Tibial nerve (tissue), 3 donors: Measurements from ENCODE around the gene TMEM132A.

Source experiments
- POLR2A ChIP-seq, 2 donors: fragments of 450-650 bp; IDR thresholded peaks; one replicate each; pipeline ENCODE4 v1.6.1; 2017; ENCODE audit warnings: antibody characterized with exemption in 2 of 2, mild to moderate bottlenecking in 2 of 2, moderate library complexity in 2 of 2
- TF ChIP-seq, protein P1 (sequence below), 5 experiments: fragments of 200-600 bp in 3 of 5; fragments of 450-650 bp in 2 of 5; sonication (generic) in 3 of 5; IDR thresholded peaks; one replicate each; pipeline ENCODE4 v1.5.1; 2016 to 2019; ENCODE audit warnings: antibody characterized with exemption in 5 of 5, mild to moderate bottlenecking in 3 of 5, moderate library complexity in 2 of 5

- TF ChIP-seq POLR2A (IDR thresholded peaks at IDR 0.05) = no peak
- TF ChIP-seq, protein P1, sequence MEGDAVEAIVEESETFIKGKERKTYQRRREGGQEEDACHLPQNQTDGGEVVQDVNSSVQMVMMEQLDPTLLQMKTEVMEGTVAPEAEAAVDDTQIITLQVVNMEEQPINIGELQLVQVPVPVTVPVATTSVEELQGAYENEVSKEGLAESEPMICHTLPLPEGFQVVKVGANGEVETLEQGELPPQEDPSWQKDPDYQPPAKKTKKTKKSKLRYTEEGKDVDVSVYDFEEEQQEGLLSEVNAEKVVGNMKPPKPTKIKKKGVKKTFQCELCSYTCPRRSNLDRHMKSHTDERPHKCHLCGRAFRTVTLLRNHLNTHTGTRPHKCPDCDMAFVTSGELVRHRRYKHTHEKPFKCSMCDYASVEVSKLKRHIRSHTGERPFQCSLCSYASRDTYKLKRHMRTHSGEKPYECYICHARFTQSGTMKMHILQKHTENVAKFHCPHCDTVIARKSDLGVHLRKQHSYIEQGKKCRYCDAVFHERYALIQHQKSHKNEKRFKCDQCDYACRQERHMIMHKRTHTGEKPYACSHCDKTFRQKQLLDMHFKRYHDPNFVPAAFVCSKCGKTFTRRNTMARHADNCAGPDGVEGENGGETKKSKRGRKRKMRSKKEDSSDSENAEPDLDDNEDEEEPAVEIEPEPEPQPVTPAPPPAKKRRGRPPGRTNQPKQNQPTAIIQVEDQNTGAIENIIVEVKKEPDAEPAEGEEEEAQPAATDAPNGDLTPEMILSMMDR (IDR thresholded peaks at IDR 0.05) = no peak
Measured at GRCh38 chr11:60935676-60936442, 11.6 kb downstream of the TMEM132A start.
